A673 (cell line): ENCODE data around the gene TSNAXIP1. TPM values are rescaled to one million over a fixed set of nuclear protein-coding genes. Genes with fewer than 3 reads are reported as not detected.
"Not testable (repeated sequence)": the region's sequence is repeated elsewhere in the genome, so short reads cannot be mapped to it uniquely, and the experiment has no call there.

Source experiments
- BruUV-seq: library from RNA; stranded (reverse); fragments of 400-500 nt; replicated peaks from 2 replicates; lab custom pipeline; 2021; lab: Mats Ljungman, UMichigan
- CTCF ChIA-PET: fragments of 300-600 bp; sonication (Branson Sonifier 250); formaldehyde crosslinking; loops from one replicate; lab custom pipeline; 2022; ENCODE audit warnings: antibody characterized with exemption; lab: Charles Lee
- POLR2A ChIA-PET: fragments of 300-600 bp; sonication (Branson Sonifier 250); formaldehyde crosslinking; loops from one replicate; lab custom pipeline; 2022; ENCODE audit warnings: antibody characterized with exemption; ENCODE audit not compliant: low non-redundant PET; lab: Charles Lee
- DNase-seq: peaks from one replicate; pipeline ENCODE4 v3.0.0-alpha.2; 2015; ENCODE audit warnings: low spot score
- H3K27ac ChIP-seq: fragments of 200-600 bp; sonication (generic); 2 replicates; pipeline ENCODE4 v1.5.1; 2016; ENCODE audit warnings: mixed run types, low read depth, mild to moderate bottlenecking, mixed read lengths, antibody characterized with exemption, low read length; ENCODE audit not compliant: poor library complexity, severe bottlenecking
- H3K27me3 ChIP-seq: fragments of 200-600 bp; sonication (generic); replicated peaks from 2 replicates; pipeline ENCODE4 v1.6.1; 2017; ENCODE audit warnings: mixed run types, low read depth, mild to moderate bottlenecking, mixed read lengths, antibody characterized with exemption, low read length; ENCODE audit not compliant: insufficient read depth, poor library complexity
- H3K36me3 ChIP-seq: fragments of 200-600 bp; sonication (generic); 2 replicates; pipeline ENCODE4 v1.6.1; 2016; ENCODE audit warnings: mixed run types, mild to moderate bottlenecking, mixed read lengths, antibody characterized with exemption, low read length; ENCODE audit not compliant: insufficient read depth, poor library complexity, severe bottlenecking
- H3K4me1 ChIP-seq: fragments of 200-600 bp; sonication (generic); 2 replicates; pipeline ENCODE4 v1.6.1; 2017; ENCODE audit warnings: mixed run types, mild to moderate bottlenecking, mixed read lengths, antibody characterized with exemption, low read length; ENCODE audit not compliant: insufficient read depth, poor library complexity, severe bottlenecking
- H3K4me3 ChIP-seq: fragments of 200-600 bp; sonication (generic); 2 replicates; pipeline ENCODE4 v1.5.1; 2016; ENCODE audit warnings: low read depth, mixed run types, mild to moderate bottlenecking, mixed read lengths, low read length; ENCODE audit not compliant: poor library complexity, severe bottlenecking
- H3K9me3 ChIP-seq: fragments of 200-600 bp; sonication (generic); 2 replicates; pipeline ENCODE4 v1.6.1; 2016; ENCODE audit warnings: mixed run types, low read depth, mild to moderate bottlenecking, mixed read lengths, antibody characterized with exemption, low read length; ENCODE audit not compliant: poor library complexity, severe bottlenecking
- EZH2 ChIP-seq: fragments of 200-600 bp; sonication (generic); IDR thresholded peaks from 2 replicates; pipeline ENCODE4 v1.6.1; 2017; ENCODE audit warnings: borderline replicate concordance, low read depth, mild to moderate bottlenecking, mixed read lengths, antibody characterized with exemption, low read length; ENCODE audit not compliant: poor library complexity, severe bottlenecking
- intact Hi-C: fragments of 100-400 bp; cut with micrococcal nuclease; formaldehyde crosslinking; loops from one replicate; pipeline ENCODE4 v1.10.0; 2022; ENCODE audit not compliant: unreplicated experiment
- total RNA-seq: library from RNA; stranded (reverse); gene quantifications from 2 replicates; pipeline ENCODE4 v1.2.3, GENCODE V29; 2021
- TF ChIP-seq, protein P1 (sequence below): fragments of 300-800, 200-600 bp; sonication (generic); conservative IDR thresholded peaks from 2 replicates; pipeline ENCODE4 v1.5.1; 2017; ENCODE audit warnings: low read depth, mild to moderate bottlenecking, antibody characterized with exemption, low read length, moderate library complexity, mixed read lengths

The TSNAXIP1 gene
- total RNA-seq, 1 experiment from 2014 or later = 1.0 TPM

DNA sequence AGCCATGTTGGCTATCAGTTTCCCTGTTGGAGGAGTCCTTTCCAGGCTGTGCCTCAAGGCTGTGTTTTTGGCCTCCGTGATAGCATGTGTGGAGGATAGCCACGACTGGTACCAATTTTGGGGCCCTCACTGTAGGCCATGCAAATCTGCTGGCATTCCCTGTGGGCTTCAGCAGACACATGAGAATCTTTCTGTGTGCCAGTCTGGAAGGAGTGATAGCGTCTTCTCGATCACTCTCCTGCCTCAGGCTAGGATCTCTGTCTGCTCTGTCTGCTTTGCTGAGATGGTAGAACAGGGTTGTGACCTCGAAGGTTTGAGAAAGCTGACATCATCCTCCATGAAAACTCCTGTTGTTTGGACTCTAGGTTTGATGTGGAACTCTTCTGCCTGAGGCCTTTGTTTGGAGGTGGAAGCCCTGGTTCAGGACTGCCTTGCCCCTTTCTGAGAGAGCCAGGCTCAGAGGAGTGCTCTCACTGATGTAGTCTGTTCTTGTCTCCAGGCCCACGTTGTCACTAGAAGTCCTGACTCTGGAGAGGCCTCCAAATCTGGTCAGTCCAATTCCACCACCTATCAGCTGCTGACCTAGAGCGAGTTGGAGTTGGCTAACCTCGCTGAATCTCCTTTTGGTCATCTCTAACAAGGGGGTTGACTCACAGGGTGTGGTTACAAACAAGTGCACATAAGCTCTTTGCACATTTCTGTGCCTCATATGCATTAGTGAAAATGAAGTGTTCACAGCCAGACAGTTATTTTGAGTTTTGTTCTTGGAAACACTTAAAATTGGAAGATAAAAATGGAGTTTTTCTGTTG, 54.1 kb downstream of the TSNAXIP1 start:
- TF ChIP-seq EZH2 = no peak
- TF ChIP-seq, protein P1, sequence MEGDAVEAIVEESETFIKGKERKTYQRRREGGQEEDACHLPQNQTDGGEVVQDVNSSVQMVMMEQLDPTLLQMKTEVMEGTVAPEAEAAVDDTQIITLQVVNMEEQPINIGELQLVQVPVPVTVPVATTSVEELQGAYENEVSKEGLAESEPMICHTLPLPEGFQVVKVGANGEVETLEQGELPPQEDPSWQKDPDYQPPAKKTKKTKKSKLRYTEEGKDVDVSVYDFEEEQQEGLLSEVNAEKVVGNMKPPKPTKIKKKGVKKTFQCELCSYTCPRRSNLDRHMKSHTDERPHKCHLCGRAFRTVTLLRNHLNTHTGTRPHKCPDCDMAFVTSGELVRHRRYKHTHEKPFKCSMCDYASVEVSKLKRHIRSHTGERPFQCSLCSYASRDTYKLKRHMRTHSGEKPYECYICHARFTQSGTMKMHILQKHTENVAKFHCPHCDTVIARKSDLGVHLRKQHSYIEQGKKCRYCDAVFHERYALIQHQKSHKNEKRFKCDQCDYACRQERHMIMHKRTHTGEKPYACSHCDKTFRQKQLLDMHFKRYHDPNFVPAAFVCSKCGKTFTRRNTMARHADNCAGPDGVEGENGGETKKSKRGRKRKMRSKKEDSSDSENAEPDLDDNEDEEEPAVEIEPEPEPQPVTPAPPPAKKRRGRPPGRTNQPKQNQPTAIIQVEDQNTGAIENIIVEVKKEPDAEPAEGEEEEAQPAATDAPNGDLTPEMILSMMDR = no peak
- ChIA-PET CTCF (no interaction called here), POLR2A (no interaction called here)
- DNase-seq = no peak
- Histone ChIP-seq H3K36me3 (peaks cover 18% of the 10 kb centered on the region), H3K4me1 (no peaks in the 10 kb centered on the region), H3K27ac (no peak overlapping the region), H3K27me3 (no peaks in the 10 kb centered on the region), H3K4me3 (no peak overlapping the region), H3K9me3 (no peaks in the 10 kb centered on the region)
- intact Hi-C loops = no loop called here
- BruUV-seq = no TSS peak

GRCh38 chr16:67861877-67862276, 55.2 kb downstream of the TSNAXIP1 start:
- intact Hi-C loops = no loop called here
- no TSS peak for BruUV-seq

DNA sequence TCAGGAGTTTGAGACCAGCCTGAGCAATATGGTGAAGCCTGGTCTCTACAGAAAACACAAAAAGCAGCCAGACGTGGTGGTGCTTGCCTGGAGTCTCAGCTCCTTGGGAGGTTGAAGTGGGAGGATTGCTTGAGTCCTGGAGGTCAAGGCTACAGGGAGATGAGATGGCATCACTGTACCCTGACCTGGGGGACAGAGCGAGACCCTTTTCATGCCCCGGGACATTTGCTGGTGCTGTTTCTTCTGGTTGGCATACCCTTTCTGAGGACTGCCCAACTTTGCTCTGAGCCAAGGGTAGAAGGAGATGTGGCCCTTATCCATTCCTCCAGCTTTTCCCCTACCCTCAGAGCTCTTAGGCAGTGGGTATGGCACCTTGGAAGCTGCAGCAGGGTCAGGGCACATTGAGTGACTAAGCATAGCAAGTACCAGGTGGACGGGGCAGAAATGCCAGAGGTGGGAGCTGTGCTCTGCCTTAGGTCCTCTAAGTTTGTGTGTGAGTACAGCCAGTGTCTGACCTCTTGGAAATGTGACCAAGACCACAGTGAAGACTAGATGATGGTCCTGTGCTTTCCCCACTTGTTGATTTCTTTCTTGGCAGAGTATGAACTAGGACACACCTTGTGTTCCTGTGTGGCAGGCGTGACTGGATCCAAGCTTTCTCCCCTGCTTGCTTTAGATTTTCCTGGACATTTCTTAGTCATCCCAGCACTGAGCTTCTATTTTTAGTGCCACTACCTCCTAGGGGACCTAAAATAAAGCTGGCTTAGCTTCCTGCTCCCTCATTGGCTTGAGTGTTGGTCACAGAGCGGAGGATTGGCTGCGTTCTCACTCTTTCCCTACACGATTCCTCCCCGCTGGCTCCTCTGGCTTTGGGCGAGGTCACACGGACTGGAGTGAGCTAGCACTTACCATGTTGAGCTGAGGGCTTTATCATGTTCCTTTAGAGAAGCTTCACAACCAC, 56.2 kb downstream of the TSNAXIP1 start:
- POLR2A ChIA-PET = no interaction called here

More at GRCh38 chr16:67861877-67862276, 55.2 kb downstream of the TSNAXIP1 start:
- no peak overlapping the region for H3K27ac ChIP-seq
- no peaks in the 10 kb centered on the region for H3K27me3 ChIP-seq
- peaks cover 25% of the 10 kb centered on the region for H3K36me3 ChIP-seq
- TF ChIP-seq, protein P1 = no peak
- TF ChIP-seq EZH2 = no peak
- CTCF ChIA-PET = no interaction called here
- H3K4me1 ChIP-seq = no peaks in the 10 kb centered on the region
- POLR2A ChIA-PET = no interaction called here
- no peak overlapping the region for H3K4me3 ChIP-seq
- H3K9me3 ChIP-seq = no peaks in the 10 kb centered on the region
- no peak for DNase-seq

GRCh38 chr16:67864044-67864443, 57.4 kb downstream of the TSNAXIP1 start:
- DNase-seq, H3K4me1 ChIP-seq, H3K4me3 ChIP-seq, POLR2A ChIA-PET, BruUV-seq, CTCF ChIA-PET, intact Hi-C loops, H3K27ac ChIP-seq, H3K27me3 ChIP-seq, H3K9me3 ChIP-seq: not testable (repeated sequence)
- H3K36me3 ChIP-seq = peaks cover 45% of the 10 kb centered on the region

More for the DNA sequence above, 56.2 kb downstream of the TSNAXIP1 start:
- no peaks in the 10 kb centered on the region for H3K9me3 ChIP-seq
- no peaks in the 10 kb centered on the region for H3K27me3 ChIP-seq
- intact Hi-C loops = no loop called here
- H3K27ac ChIP-seq = peak overlapping the region; percentile 28
- H3K4me3 ChIP-seq = no peak overlapping the region
- no peaks in the 10 kb centered on the region for H3K4me1 ChIP-seq
- no TSS peak for BruUV-seq
- TF ChIP-seq EZH2 = no peak
- TF ChIP-seq, protein P1 = no peak
- DNase-seq = no peak
- CTCF ChIA-PET = no interaction called here
- peaks cover 34% of the 10 kb centered on the region for H3K36me3 ChIP-seq
